Right lobe of liver (tissue), 4 donors: ENCODE results near the gene RPS2.

Experiments used
- CTCF ChIP-seq, 4 donors: fragments of 200-600 bp in 3 of 4; fragments of 450-650 bp in 1 of 4; IDR thresholded peaks; one replicate each; pipeline versions ENCODE4 v1.5.1 to v1.8.0; 2016 to 2022; ENCODE audit warnings: antibody characterized with exemption in 4 of 4, mild to moderate bottlenecking in 2 of 4
- POLR2A ChIP-seq: fragments of 450-650 bp; IDR thresholded peaks from one replicate; pipeline ENCODE4 v1.6.1; 2017; ENCODE audit warnings: antibody characterized with exemption, mild to moderate bottlenecking
- donor health status: DM: no; HTN: no; CAD: no.
- donor health status: DM: no; HTN: no; CAD: no.
- donor health status: DM: no; HTN: yes; CAD: no.

GRCh38 chr16:1972490-1972877, 7.9 kb upstream of the RPS2 start:
- TF ChIP-seq CTCF (IDR thresholded peaks at IDR 0.05) (no peak), POLR2A (no peak)
